Stimulated activated CD8-positive, alpha-beta memory T cell treated with anti-CD3 and anti-CD28 coated beads, Interleukin-12 subunit alpha, Interleukin-12 subunit beta, amount 100 ng/mL, for 24 hours (primary cell): ENCODE results near the gene DPF3.

ENCODE experiments used
- DNase-seq: peaks from one replicate; pipeline ENCODE4 v3.0.0-alpha.2; 2020; ENCODE audit errors: extremely low read depth

DPF3 gene

DNA sequence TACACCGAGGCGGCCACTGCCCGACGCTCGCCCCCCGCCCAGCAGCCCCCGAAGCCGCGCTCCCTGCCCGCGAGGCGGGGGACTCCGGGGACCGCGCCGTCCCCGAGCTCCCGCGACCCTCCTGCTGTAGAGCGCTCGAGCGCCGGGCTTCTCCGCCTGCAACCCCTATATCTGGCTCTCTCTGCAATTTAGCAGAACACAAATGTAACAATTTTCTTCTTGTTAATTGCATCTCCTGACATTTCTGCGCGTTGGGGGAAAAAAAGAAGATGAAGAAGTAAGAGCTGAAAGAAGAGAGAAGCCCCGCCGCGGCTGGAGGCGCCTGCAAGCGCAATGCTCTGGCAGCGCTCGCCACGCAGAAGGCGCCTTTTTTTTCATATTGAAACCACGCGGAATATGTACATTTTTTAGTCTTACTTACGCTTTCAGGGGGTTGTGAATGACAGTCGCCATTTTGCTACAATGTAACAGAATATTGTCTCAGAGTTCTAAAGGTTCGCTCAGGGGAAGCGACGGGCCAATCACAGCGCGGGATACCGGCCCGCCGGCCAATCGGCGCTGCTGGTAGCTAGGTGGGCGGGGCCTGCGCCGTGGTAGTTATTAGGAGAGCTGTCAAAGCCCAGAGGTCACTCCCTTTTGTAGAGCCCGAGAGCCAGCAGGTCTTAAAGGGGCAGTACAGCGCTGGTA is at the start of gene DPF3:
DPF3 (minus strand) TSS at position 466 of the 687 bp plus-strand sequence; CDS start at position 453, 13 bp downstream.
- peak; percentile 81 for DNase-seq

DNA sequence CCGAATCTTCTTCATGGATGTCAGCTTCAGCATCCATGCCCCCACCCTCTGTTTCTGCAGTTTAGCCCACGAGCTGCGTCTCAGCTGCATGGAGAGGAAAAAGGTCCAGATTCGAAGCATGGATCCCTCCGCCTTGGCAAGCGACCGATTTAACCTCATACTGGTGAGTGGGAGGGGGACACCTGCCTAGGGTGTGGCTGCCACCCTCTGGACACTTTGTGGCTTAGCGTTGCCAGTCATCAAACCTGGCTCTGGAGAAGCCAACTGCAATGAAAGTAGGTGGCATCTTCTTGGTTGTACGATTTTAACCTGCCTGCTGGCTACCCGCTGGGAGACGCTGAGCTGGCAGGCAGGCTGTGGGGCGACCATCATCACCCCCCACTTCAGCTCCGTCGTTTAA is 49.0 kb upstream of the DPF3 start:
- no peak for DNase-seq

DNA sequence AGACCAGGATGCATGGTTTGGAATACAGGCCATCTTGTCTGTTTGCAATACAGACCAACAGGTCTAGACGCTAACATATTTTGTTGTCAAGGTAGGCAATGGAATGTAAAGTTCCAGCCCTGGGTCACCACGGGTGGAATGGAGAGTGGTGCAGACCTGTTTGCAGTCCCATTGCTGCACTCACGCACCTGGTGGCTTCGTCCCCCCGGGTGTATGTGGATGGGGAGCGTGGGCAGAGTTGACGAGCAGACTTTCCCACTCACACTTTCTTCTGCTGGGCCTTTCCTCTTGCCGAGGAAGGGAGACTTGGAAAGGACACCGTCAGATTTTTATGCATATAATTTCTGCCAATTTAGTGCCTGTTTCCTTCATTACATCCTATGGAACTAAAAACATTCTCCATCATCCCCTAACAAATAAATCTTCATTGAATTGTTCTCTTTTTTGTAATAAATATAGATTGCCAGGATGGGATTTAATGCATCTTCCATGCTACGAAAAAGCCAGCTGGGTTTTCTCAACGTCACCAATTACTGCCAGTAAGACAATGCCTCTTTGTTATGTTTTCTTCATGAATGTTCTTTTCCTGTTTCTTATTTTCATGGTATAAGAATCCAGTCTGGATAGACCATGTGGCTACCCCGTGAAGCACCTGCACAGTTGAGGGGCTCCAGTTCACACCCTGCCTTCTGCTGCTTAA is 47.5 kb upstream of the DPF3 start:
- no peak for DNase-seq

DNA sequence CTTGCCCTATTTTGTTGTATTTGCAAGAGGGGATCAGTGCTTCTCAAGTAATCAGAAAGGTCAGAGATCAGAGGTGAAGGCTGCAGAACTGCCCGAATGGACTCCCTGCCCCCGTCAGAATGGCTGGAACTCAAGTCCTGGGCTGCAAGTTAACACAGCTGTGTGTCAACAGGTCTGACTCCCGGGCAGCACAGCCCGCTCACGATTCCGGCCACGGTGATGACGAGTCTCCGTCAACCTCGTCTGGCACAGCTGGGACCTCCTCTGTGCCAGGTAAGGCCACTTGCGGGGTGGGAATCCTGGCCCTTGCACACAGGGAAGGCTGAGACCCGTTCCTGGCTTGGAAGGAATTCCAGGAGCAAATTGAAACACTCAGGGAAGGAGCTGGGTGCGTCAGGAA is 45.7 kb upstream of the DPF3 start:
- DNase-seq: no peak

DNA sequence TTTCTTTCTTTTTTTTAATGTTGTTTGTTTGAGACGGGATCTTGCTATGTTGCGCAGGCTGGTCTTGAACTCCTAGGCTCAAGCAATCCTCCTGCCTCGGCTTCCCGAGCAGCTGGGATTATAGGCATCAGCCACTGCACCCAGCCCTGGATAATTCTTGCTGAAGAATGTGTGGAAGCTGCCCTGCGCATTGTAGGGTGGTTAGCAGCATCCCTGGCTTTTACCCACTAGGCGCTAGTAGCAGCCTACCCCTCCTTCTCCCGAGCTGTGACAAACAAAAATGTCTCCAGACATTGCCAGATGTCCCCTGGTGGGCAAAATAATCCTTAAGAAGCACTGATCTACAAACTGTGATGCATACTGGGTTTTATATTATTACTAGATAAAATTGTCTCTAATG is 39.0 kb upstream of the DPF3 start:
- DNase-seq: no peak

DNA sequence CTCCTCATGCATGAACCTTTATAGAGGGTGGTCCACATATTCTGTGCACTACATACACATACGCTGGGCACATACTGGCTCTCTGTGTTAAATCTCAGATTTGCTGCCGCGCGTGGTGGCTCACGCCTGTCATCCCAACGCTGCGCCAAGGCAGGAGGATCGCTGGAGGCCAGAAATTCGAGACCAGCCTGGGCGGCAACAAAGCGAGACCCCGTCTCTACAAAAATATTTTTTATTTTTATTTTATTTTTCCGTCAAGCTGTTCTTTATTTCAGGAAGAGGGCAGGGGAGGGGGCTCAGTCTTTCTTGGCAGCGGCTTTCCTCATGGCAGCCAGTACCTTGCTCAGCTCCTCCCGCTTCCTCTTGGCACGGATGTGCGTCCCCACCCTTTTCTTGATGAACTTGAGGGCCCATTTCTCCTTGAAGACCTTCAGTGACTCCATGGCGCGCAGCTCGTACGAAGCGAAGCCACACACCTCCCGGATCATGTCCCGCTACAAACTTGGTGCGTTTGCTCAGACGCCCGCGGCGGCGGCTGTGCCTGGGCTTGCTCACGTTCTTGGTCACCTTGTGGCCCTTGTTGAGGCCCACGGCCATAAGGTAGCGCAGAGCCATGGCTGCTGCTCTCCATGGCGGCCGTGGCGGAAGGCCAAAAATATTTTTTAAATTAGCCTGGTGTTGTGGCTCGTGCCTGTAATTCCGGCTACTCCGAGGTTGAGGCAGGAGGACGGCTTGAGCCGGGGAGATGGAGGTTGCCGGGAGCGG is 35.6 kb upstream of the DPF3 start:
- DNase-seq: no peak

DNA sequence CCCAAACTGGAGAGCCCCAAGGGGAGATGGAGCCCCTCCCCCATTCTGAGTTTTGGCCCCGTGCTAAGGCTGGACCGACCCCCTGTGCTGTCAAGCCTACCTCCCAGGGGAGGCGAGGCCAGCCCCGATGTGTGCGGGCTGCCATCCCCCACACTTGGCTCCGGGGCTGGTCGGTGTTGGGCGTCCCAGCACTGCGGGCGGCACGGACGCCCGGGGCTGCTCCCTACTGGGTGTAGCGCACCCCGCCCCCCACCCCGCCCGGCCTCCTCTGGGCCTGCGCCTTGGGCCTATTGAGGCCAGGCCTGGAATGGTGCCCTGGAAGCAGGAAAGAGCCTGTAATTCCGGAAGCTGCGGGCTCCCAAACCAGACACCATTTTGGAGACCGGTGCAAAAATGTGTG is 35.0 kb upstream of the DPF3 start:
- no peak for DNase-seq

DNA sequence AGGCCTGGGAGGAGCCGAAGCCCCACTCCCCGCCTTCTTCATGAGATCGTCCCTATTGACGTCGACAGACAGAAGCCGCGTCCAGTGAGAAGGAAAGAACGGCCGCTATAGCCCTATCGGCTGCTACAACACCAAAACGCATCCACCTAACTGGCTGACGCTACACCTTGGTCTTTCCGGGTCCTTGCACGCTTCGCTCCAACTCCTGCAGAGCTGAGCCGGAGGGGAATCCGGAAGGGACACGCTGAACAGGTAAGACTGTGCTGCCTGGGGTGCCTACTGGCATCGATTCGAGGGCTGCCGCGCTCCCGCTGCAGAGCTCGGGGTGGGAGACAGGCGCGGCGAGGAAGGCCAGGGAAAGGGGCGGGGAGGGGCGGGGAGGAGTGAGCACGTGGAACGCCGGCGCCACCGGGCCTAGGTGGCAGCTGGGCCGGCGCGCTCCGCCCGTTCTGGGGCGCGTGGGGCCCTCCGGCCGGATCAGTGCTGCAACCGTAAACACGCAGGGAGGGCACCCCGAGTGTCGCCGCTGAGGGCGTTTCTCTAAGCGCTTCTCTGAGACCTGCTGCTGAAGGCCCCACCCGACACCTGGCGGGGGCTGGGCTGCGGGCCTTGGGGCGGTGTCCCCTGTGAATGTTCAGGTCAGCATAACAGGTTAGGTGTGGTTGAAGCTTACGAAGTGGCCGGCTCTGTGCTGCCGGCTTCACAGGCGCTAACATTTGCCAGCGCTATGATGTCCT is 32.6 kb upstream of the DPF3 start, which contains the start of gene DCAF4:
DCAF4 (plus strand) TSS at position 173 of the 737 bp plus-strand sequence. CDS start 11,515 bp downstream, outside the sequence.
- peak; percentile 88 for DNase-seq

DNA sequence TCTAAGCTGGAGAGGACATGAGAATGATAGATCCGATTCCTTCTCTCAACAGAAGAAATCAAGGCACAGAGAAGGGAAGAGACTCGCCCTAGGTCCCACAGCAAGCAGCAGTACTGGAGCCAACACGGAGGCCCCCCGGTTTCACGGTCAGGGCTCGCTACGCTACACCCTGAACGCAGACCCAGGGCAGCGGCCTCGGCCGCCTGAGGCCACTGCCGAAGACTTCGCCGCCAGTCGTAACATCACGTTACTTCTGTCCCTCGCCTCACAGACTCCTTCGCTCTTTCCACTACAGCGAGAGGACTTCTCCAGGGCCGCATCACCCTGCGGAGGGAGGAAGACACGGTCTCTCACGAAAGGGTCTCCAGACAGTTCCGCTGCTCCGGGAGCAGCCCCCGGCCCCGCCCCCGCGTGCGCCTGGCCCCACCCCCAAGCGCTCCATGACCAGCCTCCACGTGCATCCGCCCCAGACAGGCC is 32.0 kb upstream of the DPF3 start:
- DNase-seq: no peak

DNA sequence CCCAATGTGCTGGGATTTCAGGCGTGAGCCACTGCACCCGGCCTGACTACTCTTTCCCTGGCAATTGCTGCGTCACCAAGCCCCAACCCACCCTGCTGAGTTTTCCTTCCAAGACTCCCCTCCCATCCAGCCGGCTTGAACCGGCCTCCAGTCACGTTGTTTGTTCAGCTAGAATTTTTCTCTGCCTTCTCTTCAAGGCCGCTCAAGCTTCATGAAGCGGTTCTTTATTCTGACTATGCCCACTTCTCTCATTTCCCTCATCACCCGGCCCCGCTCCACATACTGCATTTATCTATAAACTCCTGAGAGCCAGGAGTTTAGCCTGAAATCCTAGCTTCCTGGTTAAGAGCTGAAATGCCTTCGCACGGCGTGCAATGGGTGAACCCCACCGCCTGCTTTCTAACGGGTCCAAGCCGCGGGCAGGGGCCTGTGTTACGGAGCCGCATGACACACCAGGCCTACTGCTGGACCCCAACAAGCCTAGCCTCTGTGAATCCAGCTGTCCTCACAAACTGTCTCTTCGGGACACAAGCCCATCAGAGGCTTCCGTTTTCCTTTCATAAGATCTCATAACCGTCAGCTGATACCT is 31.4 kb upstream of the DPF3 start:
- no peak for DNase-seq

DNA sequence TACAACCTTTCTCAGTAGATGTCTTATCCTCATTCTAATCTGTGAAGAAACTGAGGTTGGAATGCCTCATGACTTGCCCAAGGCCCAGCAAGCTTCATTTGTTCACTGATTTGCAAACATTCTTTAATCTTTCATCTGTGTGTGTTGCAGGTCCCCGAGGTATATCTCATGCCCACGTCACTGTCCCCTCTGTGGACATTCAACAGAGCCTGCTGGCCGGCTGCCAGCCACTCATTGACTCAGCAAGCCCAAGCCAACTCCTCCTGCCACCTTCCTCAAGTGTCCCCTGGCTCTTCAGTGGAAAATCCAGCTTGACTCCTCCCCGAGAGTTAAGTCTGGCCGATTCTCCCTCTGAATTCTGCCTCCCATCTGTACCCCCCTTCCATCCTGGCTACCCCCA is 30.4 kb upstream of the DPF3 start:
- no peak for DNase-seq

DNA sequence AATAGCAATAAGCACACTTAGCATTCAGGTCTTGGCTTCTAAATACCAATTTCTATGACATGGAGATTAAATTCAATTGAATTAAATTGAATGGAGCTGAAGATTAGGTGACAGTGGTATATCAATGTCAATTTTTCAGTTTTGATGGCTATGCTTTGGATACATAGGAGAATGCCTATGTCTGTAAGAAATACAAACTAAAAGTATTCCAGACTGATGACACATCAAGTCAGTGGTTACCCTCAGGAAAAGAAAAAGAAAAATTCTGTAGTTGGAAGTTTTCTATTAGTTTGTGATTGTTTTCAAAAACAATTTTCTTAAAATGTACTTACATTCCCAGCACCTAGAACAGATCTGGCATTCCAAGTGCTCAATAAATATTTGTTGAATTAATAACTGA is 27.5 kb upstream of the DPF3 start:
- no peak for DNase-seq

DNA sequence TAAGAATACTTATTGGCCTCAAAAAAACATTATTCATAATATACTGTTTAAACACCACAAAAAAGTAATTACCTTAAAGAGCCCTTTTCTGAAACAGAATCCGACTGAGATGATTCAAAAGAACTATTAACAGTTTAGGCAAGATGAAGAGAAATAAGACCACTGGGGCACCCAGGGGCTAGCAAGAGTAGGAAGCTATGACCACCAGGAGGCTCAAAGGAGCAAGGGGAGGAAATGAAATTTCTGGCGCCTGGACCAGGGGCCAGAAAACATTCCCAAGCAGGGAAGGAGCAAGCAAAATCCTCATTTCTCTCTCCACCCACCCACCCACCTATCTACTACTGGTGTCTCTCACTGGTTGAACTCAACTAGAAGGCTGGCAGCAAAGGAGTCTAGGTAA is 26.1 kb upstream of the DPF3 start:
- no peak for DNase-seq

DNA sequence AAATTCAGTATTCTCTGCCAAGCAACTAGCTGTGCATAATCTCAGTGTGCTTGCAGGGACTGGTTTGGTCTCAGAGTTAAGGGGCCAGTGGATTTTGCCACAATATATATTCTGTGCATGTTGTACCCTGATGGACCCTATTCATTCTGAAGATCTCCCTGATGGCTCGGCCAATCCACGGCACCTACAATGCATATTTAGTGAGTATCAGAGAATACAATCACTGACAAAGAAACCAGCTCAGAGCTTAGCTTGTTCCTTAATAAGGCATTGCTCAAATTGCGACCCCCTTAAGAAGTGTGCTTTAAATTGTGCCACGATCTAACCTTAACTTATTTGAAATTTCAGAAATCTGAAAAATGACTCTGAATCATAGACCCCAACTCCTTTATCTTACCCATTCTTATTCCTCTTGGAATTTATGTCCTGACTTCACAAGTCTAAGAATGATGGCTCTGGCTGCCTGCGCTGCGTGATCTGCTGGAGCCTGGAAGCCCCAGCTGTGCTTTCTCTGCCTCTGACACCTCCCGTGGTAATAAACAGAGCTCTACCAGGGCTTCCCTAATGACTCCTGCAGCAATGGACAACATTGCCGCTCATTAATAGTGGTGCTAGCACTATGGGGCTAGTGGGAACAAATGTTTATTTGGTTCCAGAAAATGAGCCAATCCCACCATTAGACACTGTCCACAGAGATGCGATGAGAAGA is 23.3 kb upstream of the DPF3 start:
- no peak for DNase-seq

DNA sequence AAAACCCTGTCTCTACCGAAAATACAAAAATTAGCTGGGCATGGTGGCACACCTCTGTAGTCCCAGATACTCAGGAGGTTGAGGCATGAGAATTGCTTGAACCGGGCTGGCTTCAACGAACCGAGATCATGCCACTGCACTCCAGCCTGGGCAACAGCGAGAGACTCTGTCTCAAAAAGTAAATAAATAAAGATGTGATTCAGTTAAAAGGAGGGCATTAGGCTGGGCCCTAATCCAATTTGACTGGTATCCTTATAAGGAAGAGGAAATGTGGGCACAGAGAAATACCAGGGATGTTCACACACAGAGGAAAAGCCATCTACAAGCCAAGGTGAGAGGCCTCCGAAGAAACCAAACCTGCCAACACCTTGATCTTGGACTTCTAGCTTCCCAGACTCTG is 22.3 kb upstream of the DPF3 start:
- no peak for DNase-seq

DNA sequence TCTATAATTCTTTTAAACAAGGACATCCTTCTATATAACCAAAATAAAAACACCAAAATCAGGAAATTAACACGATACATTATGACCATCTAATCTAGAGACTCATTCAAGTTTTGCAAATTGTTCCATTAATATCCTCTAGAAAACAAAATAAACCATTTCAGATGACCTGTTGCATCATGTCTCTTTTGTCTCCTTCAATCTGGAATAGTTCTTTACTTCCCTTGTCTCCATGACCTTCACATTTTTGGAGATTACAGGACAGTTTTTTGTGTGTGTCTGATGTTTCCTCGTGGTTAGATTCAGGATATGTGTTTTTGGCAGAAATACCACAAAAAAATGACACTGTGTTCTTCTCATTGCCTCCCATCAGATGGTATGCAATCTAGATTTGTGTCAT is 19.9 kb upstream of the DPF3 start:
- no peak for DNase-seq

DNA sequence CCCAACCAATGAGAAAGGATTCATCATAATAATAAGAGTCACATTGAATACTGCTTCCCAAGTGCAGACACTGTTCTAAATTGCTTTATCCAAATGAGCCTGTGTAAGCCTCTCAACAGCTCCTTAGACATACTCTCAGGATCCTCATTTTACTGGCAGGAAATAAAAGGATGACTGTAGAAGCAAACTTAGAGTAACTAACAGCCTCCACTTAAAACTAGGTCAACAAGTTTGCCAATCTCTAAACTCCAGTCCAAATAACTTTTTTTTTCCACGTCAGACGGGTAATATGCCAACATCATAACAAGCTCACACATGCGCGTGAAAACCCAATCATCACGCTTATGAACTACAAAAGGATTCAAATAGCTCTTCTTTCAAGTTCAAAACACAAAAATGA is 15.3 kb upstream of the DPF3 start:
- DNase-seq: no peak

DNA sequence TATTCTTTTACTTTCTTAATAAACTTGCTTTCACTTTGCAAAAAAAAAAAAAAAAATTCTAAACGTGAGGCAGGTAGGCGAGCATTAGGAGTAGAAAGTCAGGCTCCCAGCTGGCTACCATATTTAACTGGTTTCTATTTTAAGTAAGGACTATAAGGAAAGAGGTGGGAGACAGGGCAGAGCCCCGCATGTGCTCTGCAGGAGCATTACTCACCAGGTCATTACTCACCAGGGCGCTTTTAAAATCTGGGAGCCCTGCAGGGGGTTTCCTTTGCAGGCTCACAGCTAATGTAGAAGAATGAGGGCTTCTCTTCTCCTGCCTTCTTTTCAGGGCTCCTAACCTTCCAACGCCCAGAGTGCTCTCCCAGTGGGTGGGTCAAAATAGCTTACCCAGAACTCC is 14.0 kb upstream of the DPF3 start:
- DNase-seq: no peak

DNA sequence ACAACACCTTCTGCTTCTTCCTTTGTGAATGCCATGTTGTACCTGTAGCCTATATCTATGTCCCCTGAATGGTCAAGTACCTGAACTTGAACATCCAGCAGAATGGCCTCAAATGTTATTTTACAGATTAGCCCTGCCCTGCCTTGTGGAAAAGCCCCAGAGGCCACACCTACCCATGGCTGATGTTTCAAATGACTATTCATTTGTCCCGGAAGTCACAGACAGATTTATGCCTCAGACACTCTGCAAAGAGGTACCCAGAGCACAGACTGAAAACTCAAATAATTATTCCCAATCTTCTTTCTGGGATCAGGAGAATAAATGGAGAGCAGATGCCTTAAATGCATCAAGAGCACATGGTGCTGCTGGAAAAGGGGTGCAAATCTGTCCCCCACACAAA is 13.0 kb upstream of the DPF3 start:
- no peak for DNase-seq

DNA sequence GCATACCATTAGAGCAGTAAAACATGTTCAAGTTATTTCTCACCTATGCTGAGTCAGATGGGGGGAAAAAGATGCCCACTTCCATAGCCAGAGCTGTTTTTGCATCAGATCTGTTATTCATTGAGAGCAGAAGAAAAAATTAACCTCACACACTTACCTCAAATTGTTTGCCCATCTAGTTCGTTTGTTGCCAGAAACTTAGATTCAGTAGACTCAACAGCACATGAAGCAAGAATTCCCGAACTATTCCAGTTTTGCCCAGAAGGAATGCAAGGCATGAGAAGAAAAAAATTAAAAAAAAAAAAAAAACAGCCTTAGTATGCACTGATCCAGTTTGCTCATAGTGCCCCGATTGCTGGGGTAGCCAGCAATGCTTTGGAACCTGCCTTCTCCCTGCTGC is 12.4 kb upstream of the DPF3 start:
- DNase-seq: no peak
